NCI-H460 (cell line): ENCODE results near the gene NOL9. TPM values are rescaled to one million over a fixed set of nuclear protein-coding genes. Genes with fewer than 3 reads are reported as not detected.

Experiments
- DNase-seq: peaks from one replicate; pipeline ENCODE4 v3.0.0-alpha.2; 2016; ENCODE audit warnings: low read depth; ENCODE audit errors: extremely low read depth
- total RNA-seq: library from RNA; depleted of rRNA; stranded (reverse); fragments of >200 nt; shearing (Covaris generic); gene quantifications from 2 replicates; pipeline ENCODE4 v1.2.3, GENCODE V29; 2014

The NOL9 gene
- total RNA-seq, 1 experiment from 2014 or later, result 24.5 TPM

- no peak for DNase-seq
Measured at GRCh38 chr1:6491966-6492365, 62.3 kb downstream of the NOL9 start.

- peak; percentile 48 for DNase-seq
Measured at GRCh38 chr1:6491480-6491962, 62.8 kb downstream of the NOL9 start, which contains the start of gene PLEKHG5. Gene PLEKHG5 (minus strand): TSS chr1:6491667. CDS start chr1:6477571, 14,096 bp downstream.

GRCh38 chr1:6491081-6491449, 63.2 kb downstream of the NOL9 start:
- DNase-seq, result no peak

GRCh38 chr1:6490181-6491080, 63.9 kb downstream of the NOL9 start:
- DNase-seq, result peak; percentile 40

- DNase-seq, result peak; percentile 68
Measured at GRCh38 chr1:6489799-6490180, 64.5 kb downstream of the NOL9 start.

GRCh38 chr1:6489383-6489765, 64.9 kb downstream of the NOL9 start:
- no peak for DNase-seq

- DNase-seq, result no peak
Measured at GRCh38 chr1:6488602-6489382, 65.5 kb downstream of the NOL9 start.

- no peak for DNase-seq
Measured at GRCh38 chr1:6487804-6488484, 66.4 kb downstream of the NOL9 start.

GRCh38 chr1:6486433-6487011, 67.8 kb downstream of the NOL9 start:
- DNase-seq, result peak; percentile 74

GRCh38 chr1:6485168-6486101, 68.9 kb downstream of the NOL9 start:
- DNase-seq, result no peak

GRCh38 chr1:6484826-6485167, 69.5 kb downstream of the NOL9 start:
- DNase-seq, result no peak

GRCh38 chr1:6483761-6484117, 70.6 kb downstream of the NOL9 start:
- no peak for DNase-seq

GRCh38 chr1:6483017-6483760, 71.1 kb downstream of the NOL9 start:
- DNase-seq, result no peak

- no peak for DNase-seq
Measured at GRCh38 chr1:6481820-6482219, 72.5 kb downstream of the NOL9 start.

- no peak for DNase-seq
Measured at GRCh38 chr1:6477039-6477820, 77.1 kb downstream of the NOL9 start.

- no peak for DNase-seq
Measured at GRCh38 chr1:6476483-6476882, 77.8 kb downstream of the NOL9 start.

GRCh38 chr1:6475381-6476133, 78.8 kb downstream of the NOL9 start:
- DNase-seq, result no peak
